NT2/D1 (cell line): Measurements from ENCODE around the gene OR8J1.

Experiments
- DNase-seq: peaks from one replicate; pipeline ENCODE4 v3.0.0-alpha.2; 2011; ENCODE audit warnings: low read depth, low spot score
- H3K27me3 ChIP-seq: 2 replicates; pipeline ENCODE4 v1.6.0; 2011; ENCODE audit warnings: mild to moderate bottlenecking; ENCODE audit not compliant: insufficient read length, insufficient read depth
- H3K36me3 ChIP-seq: 2 replicates; pipeline ENCODE4 v1.6.1; 2011; ENCODE audit warnings: mild to moderate bottlenecking, low read length, mixed read lengths; ENCODE audit not compliant: insufficient read depth, insufficient read length
- H3K4me1 ChIP-seq: 2 replicates; pipeline ENCODE4 v1.5.1; 2011; ENCODE audit not compliant: insufficient read depth, insufficient read length
- H3K4me3 ChIP-seq: 2 replicates; pipeline ENCODE4 v1.5.1; 2011; ENCODE audit warnings: low read depth; ENCODE audit not compliant: insufficient read length
- H3K9ac ChIP-seq: 2 replicates; pipeline ENCODE4 v1.6.0; 2011; ENCODE audit warnings: low read depth; ENCODE audit not compliant: insufficient read length
- H3K9me3 ChIP-seq: 2 replicates; pipeline ENCODE4 v1.5.1; 2011; ENCODE audit warnings: mild to moderate bottlenecking, low read length; ENCODE audit not compliant: insufficient read depth
- SUZ12 ChIP-seq: IDR thresholded peaks from 2 replicates; pipeline ENCODE4 v1.6.1; 2011; ENCODE audit not compliant: insufficient read length, insufficient read depth; ENCODE audit errors: extremely low read depth
- YY1 ChIP-seq: IDR thresholded peaks from 2 replicates; pipeline ENCODE4 v1.6.1; 2011; ENCODE audit not compliant: insufficient read length, insufficient read depth
- ZNF274 ChIP-seq: IDR thresholded peaks from 2 replicates; pipeline ENCODE4 v1.6.1; 2011; ENCODE audit warnings: mild to moderate bottlenecking, low read depth, low read length

OR8J1 gene

DNA sequence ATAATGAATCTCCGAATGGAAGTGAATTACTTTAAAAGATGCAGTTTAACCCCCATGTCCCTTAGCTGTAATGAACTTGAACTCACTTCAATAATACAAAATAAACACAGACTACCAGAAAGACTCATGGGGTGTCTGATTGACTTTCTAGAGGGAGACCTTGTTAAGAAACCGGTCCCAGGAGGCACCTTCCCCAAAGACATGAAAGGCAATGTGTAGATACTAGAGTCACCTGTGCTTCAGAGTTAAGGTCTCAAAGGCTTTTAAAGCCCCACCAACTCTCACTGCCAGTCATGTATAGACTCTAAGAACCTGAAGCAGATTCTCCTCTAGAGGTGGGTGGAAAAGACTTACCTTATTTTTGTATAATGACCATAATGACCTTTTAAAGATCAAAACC lies at the start of gene OR8J1:
Gene OR8J1, plus strand, starts transcription at position 301 of the 400 bp plus-strand sequence. CDS start 5,956 bp downstream, outside the sequence.
- TF ChIP-seq ZNF274, result no peak
- TF ChIP-seq YY1, result no peak
- no peak for TF ChIP-seq SUZ12
- Histone ChIP-seq H3K36me3 (no peaks in the 10 kb centered on the region), H3K4me3 (no peak within 1 kb of the TSS), H3K9me3 (no peaks in the 10 kb centered on the region), H3K4me1 (no peaks in the 10 kb centered on the region), H3K27me3 (no peaks in the 10 kb centered on the region), H3K9ac (no peak within 1 kb of the TSS)
- no peak for DNase-seq

GRCh38 chr11:56307836-56308235 lies 46.3 kb upstream of the OR8J1 start:
- no peak for TF ChIP-seq ZNF274
- TF ChIP-seq SUZ12, result no peak
- no peak for TF ChIP-seq YY1
- no peaks in the 10 kb centered on the region for H3K27me3 ChIP-seq
- H3K9ac ChIP-seq, result no peak overlapping the region
- no peaks in the 10 kb centered on the region for H3K4me1 ChIP-seq
- no peak for DNase-seq
- no peaks in the 10 kb centered on the region for H3K36me3 ChIP-seq
- 0 out of 2 replicates have a peak, but pooled peaks cover 9% of the 10 kb centered on the region for H3K9me3 ChIP-seq
- no peak overlapping the region for H3K4me3 ChIP-seq

GRCh38 chr11:56314844-56315243 lies 39.2 kb upstream of the OR8J1 start, which contains the start of gene OR8K3:
TSS of gene OR8K3 (plus strand) at chr11:56315144. CDS start at chr11:56318307, 3,163 bp downstream.
- Histone ChIP-seq H3K4me3 (no peak within 1 kb of the TSS), H3K36me3 (no peaks in the 10 kb centered on the region), H3K9ac (no peak within 1 kb of the TSS), H3K4me1 (no peaks in the 10 kb centered on the region), H3K27me3 (no peaks in the 10 kb centered on the region), H3K9me3 (no peaks in the 10 kb centered on the region)
- DNase-seq, result no peak
- TF ChIP-seq SUZ12 (no peak), ZNF274 (no peak), YY1 (no peak)

- Histone ChIP-seq H3K9me3 (peaks cover 15% of the 10 kb centered on the region), H3K4me3 (no peak overlapping the region), H3K36me3 (no peaks in the 10 kb centered on the region), H3K9ac (no peak overlapping the region), H3K4me1 (no peaks in the 10 kb centered on the region), H3K27me3 (no peaks in the 10 kb centered on the region)
- no peak for DNase-seq
- TF ChIP-seq YY1 (no peak), SUZ12 (no peak), ZNF274 (no peak)
These were observed 22.1 kb upstream of the OR8J1 start for GRCh38 chr11:56331861-56332491.

- TF ChIP-seq SUZ12, result no peak
- no peak for TF ChIP-seq ZNF274
- no peak for TF ChIP-seq YY1
- H3K9me3 ChIP-seq, result peaks cover 25% of the 10 kb centered on the region
- no peak for DNase-seq
These were observed 20.9 kb upstream of the OR8J1 start for GRCh38 chr11:56333156-56333555.

DNA sequence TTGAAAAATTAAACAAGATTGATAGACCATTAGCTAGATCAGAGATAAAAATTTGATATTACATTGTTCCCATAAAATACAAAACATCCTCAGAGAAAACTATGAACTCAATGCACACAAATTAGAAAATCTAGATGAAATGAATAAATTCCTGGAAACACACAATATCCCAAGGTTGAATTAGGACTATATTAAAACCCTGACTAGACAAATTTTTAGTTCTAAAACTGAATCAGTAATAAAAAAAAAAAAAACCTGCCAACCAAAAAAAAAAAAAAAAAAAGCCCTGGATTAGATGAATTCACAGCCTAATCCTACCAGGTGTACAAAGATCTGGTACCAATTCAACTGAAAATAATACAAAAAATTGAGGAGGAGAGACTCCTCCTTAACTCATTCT lies 13.8 kb upstream of the OR8J1 start:
- Histone ChIP-seq H3K4me1 (peaks cover 3% of the 10 kb centered on the region), H3K4me3 (no peak overlapping the region), H3K27me3 (no peaks in the 10 kb centered on the region), H3K9me3 (peaks cover 35% of the 10 kb centered on the region), H3K9ac (no peak overlapping the region), H3K36me3 (no peaks in the 10 kb centered on the region)
- TF ChIP-seq YY1 (no peak), ZNF274 (no peak)
- DNase-seq, result no peak

More at GRCh38 chr11:56333156-56333555, 20.9 kb upstream of the OR8J1 start:
- Histone ChIP-seq H3K9ac (no peak overlapping the region), H3K4me1 (peaks cover 3% of the 10 kb centered on the region), H3K36me3 (no peaks in the 10 kb centered on the region), H3K27me3 (no peaks in the 10 kb centered on the region), H3K4me3 (no peak overlapping the region)

- Histone ChIP-seq H3K9ac (no peak within 1 kb of the TSS), H3K36me3 (no peaks in the 10 kb centered on the region), H3K9me3 (peaks cover 10% of the 10 kb centered on the region; the same call in 1 of the 2 replicates), H3K4me3 (no peak within 1 kb of the TSS), H3K4me1 (no peaks in the 10 kb centered on the region), H3K27me3 (no peaks in the 10 kb centered on the region)
- no peak for DNase-seq
- TF ChIP-seq YY1, result no peak
These were observed 8.4 kb upstream of the OR8J1 start, which contains the start of gene OR8K1 for GRCh38 chr11:56345739-56346138. TSS of gene OR8K1 (plus strand) at chr11:56346039. CDS start at chr11:56346039, 0 bp downstream.
